ENCODE results near the gene MAST2.
A peak's percentile ranks its signal among the peaks of the same experiment; 100 is the strongest.
"Not testable (repeated sequence)": the region's sequence is repeated elsewhere in the genome, so short reads cannot be mapped to it uniquely, and the experiment has no call there.

Gene MAST2

GRCh38 chr1:45815667-45816458, 12.5 kb downstream of the MAST2 start:
- no peak for DNase-seq

GRCh38 chr1:45820173-45820572, 16.8 kb downstream of the MAST2 start:
- no peak for DNase-seq

- no peak for DNase-seq
Measured at GRCh38 chr1:45820788-45821187, 17.4 kb downstream of the MAST2 start.

- no peak for DNase-seq
Measured at GRCh38 chr1:45822644-45823043, 19.2 kb downstream of the MAST2 start.

DNA sequence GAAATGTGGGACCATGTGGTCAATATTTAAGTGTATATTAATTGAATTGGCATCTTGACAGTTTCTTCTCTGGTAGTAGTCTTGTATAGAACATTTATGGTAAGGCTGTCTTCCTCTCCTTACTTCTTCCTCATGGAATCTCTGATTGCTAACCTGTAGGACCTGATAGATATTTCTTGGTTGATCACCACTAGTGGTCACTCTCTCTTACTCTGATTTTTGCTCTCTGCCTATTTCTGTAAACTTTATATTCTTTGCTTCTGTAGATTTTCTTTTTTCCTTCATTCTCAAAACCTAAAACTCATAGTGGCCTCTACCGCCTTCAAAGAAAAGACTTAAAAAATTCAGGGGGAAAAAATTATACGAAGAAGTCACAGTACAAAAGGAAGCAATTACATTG, 21.2 kb downstream of the MAST2 start:
- no peak for DNase-seq

DNA sequence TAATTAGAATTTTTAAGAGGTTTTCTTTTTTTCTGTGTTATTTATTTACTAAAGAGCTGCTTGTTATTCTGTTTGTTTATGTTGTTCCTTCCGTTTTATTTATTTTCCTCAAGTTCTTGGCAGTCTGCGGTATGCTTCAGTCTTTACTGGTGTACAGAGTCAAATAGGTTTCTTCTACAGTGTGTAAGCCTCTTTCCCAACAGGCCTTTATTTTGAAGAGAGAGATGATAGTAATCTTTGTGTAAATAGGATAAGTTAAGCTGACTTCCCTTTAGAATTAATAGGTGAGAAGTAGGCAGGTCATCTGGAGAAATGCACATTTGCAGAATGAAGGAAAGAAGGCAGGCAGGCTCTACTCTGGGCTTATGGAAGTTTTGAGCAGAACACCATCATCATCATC, 23.8 kb downstream of the MAST2 start:
- no peak for DNase-seq

DNA sequence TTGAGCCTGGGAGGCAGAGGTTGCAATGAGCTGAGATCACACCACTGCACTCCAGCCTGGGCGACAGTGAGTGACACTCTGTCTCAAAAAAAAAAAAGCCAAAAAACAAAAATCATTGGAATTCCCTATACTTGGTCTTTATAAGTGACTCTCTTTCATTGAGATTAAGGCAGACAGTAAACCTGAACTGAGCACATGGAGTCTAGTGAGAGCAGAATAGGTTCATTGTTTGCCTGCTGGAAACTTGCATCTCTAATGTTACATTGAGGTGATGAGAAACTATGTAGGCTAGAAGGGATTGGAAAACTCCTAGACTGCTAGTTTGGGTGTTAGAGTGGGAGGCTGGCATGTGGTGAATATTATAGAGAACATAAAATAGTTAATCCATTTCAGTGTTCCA, 25.4 kb downstream of the MAST2 start:
- no peak for DNase-seq

DNA sequence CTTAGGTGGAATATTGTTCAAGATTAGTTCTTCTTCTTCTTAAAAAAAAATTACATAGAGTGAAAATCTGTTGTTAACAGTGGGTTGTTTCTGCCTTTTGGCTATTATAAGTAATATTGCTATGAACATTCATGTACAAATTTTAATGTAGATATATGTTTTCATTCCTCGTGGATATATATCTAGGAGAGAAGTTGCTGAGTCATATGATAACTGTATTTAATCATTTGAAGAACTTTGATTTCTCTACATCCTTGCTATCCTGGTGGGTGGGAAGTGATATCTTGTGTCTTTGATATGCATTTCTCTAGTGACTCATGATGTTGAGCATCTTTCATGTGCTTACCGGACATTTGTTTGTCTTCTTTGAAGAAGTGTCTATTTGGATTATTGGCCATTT, 29.9 kb downstream of the MAST2 start:
- DNase-seq = no peak

DNA sequence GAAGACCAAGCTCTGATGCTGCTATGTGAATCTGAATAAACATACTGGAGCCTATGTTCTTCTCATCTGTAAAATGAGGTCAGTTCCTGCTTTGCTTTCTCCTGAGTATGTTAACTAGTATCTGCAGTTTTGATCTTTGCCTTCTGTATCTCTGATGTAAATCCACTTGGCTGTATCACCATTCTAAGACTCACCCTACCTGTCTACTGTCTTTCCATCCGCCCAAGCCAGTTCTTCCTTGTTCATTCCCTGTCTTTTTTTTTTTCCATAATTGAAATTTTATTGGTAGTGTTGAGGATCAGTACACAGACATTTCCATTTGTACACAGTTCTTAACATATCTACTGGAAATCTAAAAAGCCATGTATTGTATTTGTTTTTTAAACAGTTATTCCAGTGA, 31.3 kb downstream of the MAST2 start:
- no peak for DNase-seq

GRCh38 chr1:45836451-45836850, 33.0 kb downstream of the MAST2 start:
- DNase-seq = no peak

GRCh38 chr1:45836861-45837260, 33.4 kb downstream of the MAST2 start:
- not testable (repeated sequence) for DNase-seq

GRCh38 chr1:45838322-45838721, 34.9 kb downstream of the MAST2 start:
- not testable (repeated sequence) for DNase-seq

- DNase-seq = no peak
Measured at GRCh38 chr1:45840704-45841103, 37.3 kb downstream of the MAST2 start.

DNA sequence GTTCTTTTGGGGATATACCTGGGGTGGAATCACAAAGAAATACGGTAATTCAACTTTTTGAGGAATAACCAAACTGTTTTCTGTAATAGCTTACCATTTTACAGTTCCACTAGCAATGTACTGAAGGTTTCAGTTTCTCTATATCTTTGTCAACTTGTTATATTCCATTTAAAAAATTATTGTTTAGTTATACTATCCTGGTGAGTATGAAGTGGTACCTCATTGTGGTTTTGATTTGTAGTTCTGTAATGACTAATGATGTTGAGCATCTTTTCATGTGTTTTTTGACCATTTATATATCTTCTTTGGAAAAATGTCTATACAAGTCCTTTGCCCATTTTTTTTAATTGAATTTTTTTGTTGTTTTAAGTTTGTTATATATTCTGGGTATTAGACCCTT, 39.4 kb downstream of the MAST2 start:
- DNase-seq = no peak

GRCh38 chr1:45843474-45843905, 40.1 kb downstream of the MAST2 start:
- no peak for DNase-seq

GRCh38 chr1:45844000-45844399, 40.6 kb downstream of the MAST2 start:
- not testable (repeated sequence) for DNase-seq

GRCh38 chr1:45846931-45847330, 43.5 kb downstream of the MAST2 start:
- DNase-seq = no peak

DNA sequence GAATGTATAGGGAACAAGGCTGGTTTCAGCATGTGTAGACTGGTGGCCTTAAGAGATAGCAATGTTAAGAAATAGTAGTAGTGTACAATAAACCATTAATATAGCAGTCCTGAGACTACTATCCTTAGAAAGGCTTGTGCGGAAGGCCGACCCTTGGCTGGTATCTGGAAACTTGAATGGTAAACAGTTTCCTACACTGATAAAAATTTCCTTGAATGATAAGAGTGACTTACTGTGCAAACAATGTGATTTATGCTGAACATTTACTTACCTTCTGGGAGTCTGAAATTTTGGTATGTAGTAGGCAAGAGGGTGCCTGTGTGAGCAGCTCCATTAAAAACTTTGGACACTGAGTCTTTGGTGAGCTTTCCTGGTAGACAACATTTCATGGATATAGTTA, 44.7 kb downstream of the MAST2 start:
- DNase-seq = no peak

DNA sequence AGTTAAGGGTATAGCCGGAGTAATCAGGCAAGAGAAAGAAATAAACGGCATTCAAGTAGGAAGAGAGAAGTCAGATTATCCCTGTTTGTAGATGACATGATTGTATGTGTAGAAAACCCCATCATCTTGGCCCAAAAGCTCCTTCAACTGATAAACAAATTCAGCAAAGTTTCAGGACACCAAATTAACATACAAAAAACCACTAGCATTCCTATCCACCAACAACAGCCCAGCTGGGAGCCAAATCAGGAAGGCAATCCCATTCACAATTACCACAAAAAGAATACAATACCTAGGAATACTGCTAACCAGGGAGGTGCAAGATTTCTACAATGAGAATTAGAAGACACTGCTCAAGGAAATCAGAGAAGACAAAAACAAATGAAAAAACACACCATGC, 45.3 kb downstream of the MAST2 start:
- no peak for DNase-seq

- no peak for DNase-seq
Measured at GRCh38 chr1:45850017-45850416, 46.6 kb downstream of the MAST2 start.

- DNase-seq = peak; percentile 50
Measured at GRCh38 chr1:45854724-45855123, 51.3 kb downstream of the MAST2 start.

- DNase-seq = no peak
Measured at GRCh38 chr1:45857101-45857700, 53.8 kb downstream of the MAST2 start.

- DNase-seq = not testable (repeated sequence)
Measured at GRCh38 chr1:45857755-45858492, 54.5 kb downstream of the MAST2 start.

- no peak for DNase-seq
Measured at GRCh38 chr1:45859221-45859620, 55.8 kb downstream of the MAST2 start.

All from NCI-H69 (cell line).